HEK293T (cell line): Measurements from ENCODE around the gene TMCO1.
"Not testable (repeated sequence)": the region's sequence is repeated elsewhere in the genome, so short reads cannot be mapped to it uniquely, and the experiment has no call there.

Experiments
- BHLHE40 ChIP-seq: fragments of 450-650 bp; IDR thresholded peaks from 2 replicates; pipeline ENCODE4 v1.6.1; 2016; ENCODE audit warnings: mild to moderate bottlenecking, moderate library complexity, borderline replicate concordance
- LEF1 ChIP-seq: fragments of 450-650 bp; IDR thresholded peaks from 2 replicates; pipeline ENCODE4 v1.6.1; 2017; ENCODE audit warnings: mild to moderate bottlenecking, borderline replicate concordance
- PKNOX1 ChIP-seq: fragments of 450-650 bp; IDR thresholded peaks from 2 replicates; pipeline ENCODE4 v1.6.1; 2016
- SP1 ChIP-seq: fragments of 450-650 bp; IDR thresholded peaks from 2 replicates; pipeline ENCODE4 v1.6.1; 2017
- SUZ12 ChIP-seq: fragments of 450-650 bp; IDR thresholded peaks from 2 replicates; pipeline ENCODE4 v1.6.1; 2016; ENCODE audit warnings: mild to moderate bottlenecking

- not testable (repeated sequence) for TF ChIP-seq PKNOX1, SUZ12, SP1, LEF1, BHLHE40
Measured at GRCh38 chr1:165783519-165783918, 14.9 kb upstream of the TMCO1 start.
